ENCODE data around the gene BAHCC1. TPM values are rescaled to one million over a fixed set of nuclear protein-coding genes. Genes with fewer than 3 reads are reported as not detected.

BAHCC1 gene
- total and polyA plus RNA-seq, 11 donors = 6.0 to 19.6 (median 8.9) TPM

GRCh38 chr17:81449351-81449750 lies 54.1 kb downstream of the BAHCC1 start:
- DNase-seq (no peak), ATAC-seq (no peak)
- TF ChIP-seq CTCF (IDR thresholded peaks at IDR 0.05) (no peak), POLR2A (IDR thresholded peaks at IDR 0.05) (no peak)
- intact Hi-C loops (cut with DNase I) = no loop called here
- H3K4me3 ChIP-seq = no peak overlapping the region
- H3K9me3 ChIP-seq = no peaks in the 10 kb centered on the region
- H3K27ac ChIP-seq = no peak overlapping the region
- peaks cover 0 to 7% (median 0%) of the 10 kb centered on the region in 12 donors for H3K4me1 ChIP-seq
- 79 to 88% (median 83%) methylated on average over 8 of the region's 8 CpGs for WGBS, 4 donors
- H3K36me3 ChIP-seq = peaks cover 0 to 9% (median 0%) of the 10 kb centered on the region in 9 donors
- H3K27me3 ChIP-seq = no peaks in the 10 kb centered on the region

DNA sequence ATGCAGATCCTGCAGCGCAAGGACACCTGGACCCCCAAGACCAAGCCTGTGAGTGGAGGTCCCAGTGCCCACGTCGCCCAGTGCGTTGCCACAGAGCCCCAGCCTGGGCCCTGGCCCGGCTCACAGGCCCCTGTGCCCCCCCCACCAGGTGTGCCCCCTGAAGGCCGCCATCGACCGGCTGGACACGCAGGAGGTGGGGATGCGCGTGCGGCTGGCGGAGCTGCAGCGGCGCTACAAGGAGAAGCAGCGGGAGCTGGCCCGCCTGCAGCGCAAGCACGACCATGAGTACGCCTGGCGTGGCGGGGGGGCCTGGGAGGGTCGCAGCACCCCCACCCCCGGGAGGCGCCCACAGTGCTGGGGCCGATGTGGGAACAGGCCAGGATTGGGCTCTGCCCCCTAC lies 56.6 kb downstream of the BAHCC1 start:
- WGBS, 4 donors = 94 to 96% (median 94%) methylated on average over 20 to 26 of the region's 26 CpGs
- ATAC-seq = no peak
- Histone ChIP-seq H3K36me3 (peaks cover 0 to 21% (median 0%) of the 10 kb centered on the region in 9 donors), H3K27me3 (no peaks in the 10 kb centered on the region), H3K9me3 (no peaks in the 10 kb centered on the region), H3K4me1 (peaks cover 0 to 8% (median 0%) of the 10 kb centered on the region in 12 donors), H3K27ac (no peak overlapping the region), H3K4me3 (no peak overlapping the region)
- TF ChIP-seq CTCF (IDR thresholded peaks at IDR 0.05) (no peak), POLR2A (IDR thresholded peaks at IDR 0.05) (no peak)
- no peak for DNase-seq
- intact Hi-C loops (cut with DNase I) = no loop called here

GRCh38 chr17:81452551-81452950 lies 57.3 kb downstream of the BAHCC1 start:
- Histone ChIP-seq H3K4me1 (peaks cover 0 to 8% (median 0%) of the 10 kb centered on the region in 12 donors), H3K9me3 (no peaks in the 10 kb centered on the region), H3K4me3 (no peak overlapping the region), H3K27me3 (no peaks in the 10 kb centered on the region), H3K36me3 (peaks cover 0 to 21% (median 0%) of the 10 kb centered on the region in 9 donors), H3K27ac (no peak overlapping the region)
- TF ChIP-seq POLR2A (IDR thresholded peaks at IDR 0.05) (no peak), CTCF (IDR thresholded peaks at IDR 0.05) (no peak)
- DNase-seq = no peak
- 92 to 95% (median 93%) methylated on average over 14 to 23 of the region's 23 CpGs for WGBS, 4 donors
- ATAC-seq = no peak
- intact Hi-C loops (cut with DNase I) = no loop called here

GRCh38 chr17:81453076-81453475 lies 57.8 kb downstream of the BAHCC1 start:
- Histone ChIP-seq H3K9me3 (no peaks in the 10 kb centered on the region), H3K27ac (no peak overlapping the region), H3K4me1 (peaks cover 0 to 8% (median 0%) of the 10 kb centered on the region in 12 donors), H3K27me3 (no peaks in the 10 kb centered on the region), H3K36me3 (peaks cover 0 to 21% (median 0%) of the 10 kb centered on the region in 9 donors), H3K4me3 (no peak overlapping the region)
- DNase-seq (no peak), ATAC-seq (no peak)
- WGBS, 4 donors = 88 to 96% (median 93%) methylated on average over 28 to 30 of the region's 30 CpGs
- intact Hi-C loops (cut with DNase I) = no loop called here
- TF ChIP-seq CTCF (IDR thresholded peaks at IDR 0.05) = no peak
- TF ChIP-seq POLR2A (IDR thresholded peaks at IDR 0.05) = no peak
